CD4-positive, alpha-beta T cell treated with Interleukin-17A for 4 hours (primary cell): ENCODE results near the gene TMEM60.
A peak's percentile ranks its signal among the peaks of the same experiment; 100 is the strongest.
"Not testable (repeated sequence)": the region's sequence is repeated elsewhere in the genome, so short reads cannot be mapped to it uniquely, and the experiment has no call there.

ENCODE experiments used
- DNase-seq: peaks from one replicate; pipeline ENCODE4 v3.0.0-alpha.2; 2020; ENCODE audit warnings: mixed read lengths

TMEM60 gene, protein sequence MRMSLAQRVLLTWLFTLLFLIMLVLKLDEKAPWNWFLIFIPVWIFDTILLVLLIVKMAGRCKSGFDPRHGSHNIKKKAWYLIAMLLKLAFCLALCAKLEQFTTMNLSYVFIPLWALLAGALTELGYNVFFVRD

DNA sequence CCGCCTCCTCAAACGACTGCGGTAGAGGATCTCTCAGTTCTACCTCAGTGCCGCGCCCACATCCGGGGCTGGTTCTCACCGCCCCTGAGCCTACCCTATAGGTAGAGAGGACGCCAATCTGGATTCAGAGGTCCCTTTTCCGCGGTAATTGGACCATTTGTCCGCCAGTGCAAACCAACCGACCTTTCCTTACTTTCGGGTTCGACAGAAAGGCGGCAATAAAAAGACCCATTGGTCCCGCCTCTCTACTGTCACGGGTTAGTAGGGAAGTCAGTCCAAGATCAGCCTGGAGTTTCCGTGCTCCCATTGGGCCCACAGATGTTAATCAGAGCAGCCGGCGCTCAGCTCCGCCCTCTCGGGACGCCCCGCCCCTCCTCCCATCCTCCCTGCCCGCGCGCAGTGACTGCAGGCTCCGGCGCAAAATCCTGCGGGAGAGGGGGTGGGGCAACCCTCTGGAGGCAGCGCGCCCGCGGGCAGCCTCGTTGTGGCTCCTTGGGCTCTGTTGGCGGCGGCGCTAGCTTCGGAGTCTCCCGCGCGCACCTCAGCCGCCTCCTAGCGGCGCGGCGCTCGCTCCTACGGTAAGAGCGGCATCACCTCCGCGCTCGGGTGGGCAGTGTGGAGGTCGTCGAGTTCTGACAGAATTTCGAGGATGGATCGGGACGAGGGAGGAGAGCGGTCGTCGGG lies at the start of gene TMEM60, which contains the start of gene PHTF2:
Gene TMEM60, minus strand, starts transcription at position 41 of the 684 bp plus-strand sequence. CDS start 4,061 bp downstream, outside the sequence.
Gene PHTF2, plus strand, starts transcription at position 380 of the 684 bp plus-strand sequence.
- DNase-seq, result peak; percentile 94

DNA sequence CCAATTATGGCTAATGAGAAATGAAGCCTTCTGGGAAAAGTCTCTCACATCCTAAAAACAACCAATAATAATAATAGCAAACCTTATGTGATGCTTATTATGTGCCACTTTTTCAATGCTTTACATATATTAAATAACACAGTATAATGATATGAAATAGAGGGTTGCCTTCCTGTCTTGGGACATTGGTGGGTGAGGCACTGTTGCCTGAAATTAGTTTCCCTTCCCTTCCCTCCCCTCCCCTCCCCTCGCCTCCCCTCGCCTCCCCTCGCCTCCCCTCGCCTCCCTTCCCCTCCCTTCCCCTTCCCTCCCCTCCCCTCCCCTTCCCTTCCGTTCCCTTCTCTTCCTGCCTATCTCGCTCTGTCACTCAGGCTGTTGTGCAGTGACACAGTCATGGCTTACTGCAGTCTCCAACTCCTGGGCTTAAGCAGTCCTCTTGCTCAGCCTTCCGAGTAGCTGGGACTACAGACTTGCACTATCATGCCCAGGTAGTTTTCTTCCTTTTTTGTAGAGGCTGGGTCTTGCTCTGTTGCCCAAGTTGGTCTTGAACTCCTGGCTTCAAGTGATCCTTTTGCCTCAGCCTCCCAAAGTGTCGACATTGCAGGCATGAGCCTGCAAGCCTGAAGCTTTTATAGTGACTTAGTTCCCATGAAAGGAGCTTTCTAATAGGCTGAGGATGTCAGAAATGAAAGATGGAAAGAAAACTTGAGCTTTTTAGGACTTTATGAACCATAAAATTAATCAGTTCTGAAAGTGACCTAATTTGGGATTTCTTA lies 48.3 kb upstream of the TMEM60 start:
- DNase-seq, result no peak

DNA sequence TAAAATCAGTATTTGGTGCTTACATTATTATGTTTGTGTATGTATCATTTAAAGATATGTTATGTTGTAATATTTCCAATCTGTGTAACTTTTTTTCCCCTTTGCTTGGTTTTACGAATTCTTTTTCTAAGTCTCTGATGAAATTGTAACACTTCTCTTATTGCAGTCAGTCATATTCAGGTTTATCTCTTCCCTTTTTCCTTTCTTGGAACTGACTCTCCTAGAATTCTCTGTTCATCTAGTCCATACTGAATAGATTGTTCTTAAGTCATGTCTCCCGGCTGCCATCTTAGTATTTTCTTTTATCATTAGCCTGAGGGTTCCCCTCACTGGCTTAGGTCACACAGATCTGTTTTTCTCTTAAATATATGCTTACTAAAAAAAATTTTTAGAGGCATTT lies 45.0 kb upstream of the TMEM60 start:
- no peak for DNase-seq

DNA sequence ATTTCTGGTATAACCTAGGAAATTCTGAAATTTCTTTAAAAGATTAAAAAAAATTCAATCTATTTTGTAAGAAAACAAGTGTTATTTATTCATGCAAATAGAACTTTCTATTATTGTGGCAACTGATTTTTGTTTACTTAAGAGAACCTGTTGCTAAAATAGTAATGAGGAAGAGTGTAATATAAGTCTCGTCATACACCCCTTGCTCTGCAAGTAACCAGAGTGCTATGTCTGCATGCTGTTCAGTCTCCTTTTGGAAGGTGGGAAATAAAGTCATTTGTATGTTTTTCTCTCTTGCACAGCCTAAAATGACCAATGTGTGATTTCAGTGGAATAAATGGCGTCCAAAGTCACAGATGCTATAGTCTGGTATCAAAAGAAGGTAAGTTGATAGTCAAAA lies 41.7 kb upstream of the TMEM60 start:
- no peak for DNase-seq

DNA sequence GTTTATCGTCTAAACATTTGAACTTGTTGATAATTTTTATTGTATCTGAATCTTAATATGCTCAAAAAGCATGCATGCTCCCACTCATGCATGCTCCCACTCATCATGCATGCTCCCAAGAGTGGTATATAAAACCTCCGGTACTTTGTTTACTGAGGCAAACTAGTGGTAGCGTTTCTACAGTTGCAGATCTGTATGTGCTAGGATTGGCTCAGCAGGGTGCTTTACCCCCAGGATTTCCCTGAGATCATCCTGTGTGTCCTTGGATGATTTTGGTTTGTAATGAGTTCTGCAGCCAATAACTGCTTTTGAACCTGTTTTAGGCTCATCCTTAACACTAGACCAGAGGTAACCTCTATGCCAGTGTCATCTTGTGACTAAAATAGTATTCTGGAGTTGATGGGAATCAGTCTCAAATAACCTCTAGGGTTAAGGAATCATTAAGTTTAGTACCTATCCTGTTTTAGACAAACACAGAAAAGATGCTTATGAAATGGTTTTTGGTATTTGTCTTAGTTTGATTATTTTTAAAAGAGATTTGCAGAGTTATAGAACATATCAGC lies 40.8 kb upstream of the TMEM60 start:
- no peak for DNase-seq

DNA sequence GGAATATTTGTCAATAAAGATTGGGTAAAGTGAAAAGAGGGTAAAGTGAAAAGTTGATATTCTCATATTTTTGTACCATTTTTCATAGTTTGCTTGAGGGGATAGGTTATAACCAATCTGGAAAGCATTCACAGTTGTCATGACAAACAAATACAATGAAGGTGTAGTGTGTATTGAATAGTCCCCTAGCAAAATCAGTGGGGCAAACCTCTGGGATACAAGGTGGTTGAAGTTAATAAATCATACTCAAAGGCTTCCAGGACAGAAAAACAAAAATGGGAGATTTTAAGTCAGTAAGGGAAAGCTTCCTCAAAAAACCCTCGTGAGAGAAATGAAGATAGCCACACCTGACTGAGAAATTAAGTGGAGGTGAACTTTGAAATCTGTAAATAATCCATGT lies 39.7 kb upstream of the TMEM60 start:
- no peak for DNase-seq

DNA sequence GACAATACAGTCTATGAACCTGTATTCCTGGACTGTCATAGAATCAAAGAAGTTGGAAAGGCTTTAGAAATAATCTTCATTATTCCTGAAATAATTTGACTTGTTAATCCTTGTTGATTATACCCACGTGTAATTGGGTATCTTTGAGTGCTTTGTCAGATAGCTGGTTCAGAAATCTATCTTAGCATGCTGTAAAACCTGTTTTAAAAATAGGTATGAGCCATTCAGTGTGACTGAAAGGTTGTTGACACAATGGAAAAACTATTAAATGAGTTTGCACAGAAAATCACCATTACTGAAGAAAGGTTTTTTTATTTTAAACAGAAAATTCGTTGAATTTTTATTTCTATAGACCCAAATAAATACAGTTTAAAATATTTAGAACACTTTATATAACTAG lies 39.0 kb upstream of the TMEM60 start:
- no peak for DNase-seq

DNA sequence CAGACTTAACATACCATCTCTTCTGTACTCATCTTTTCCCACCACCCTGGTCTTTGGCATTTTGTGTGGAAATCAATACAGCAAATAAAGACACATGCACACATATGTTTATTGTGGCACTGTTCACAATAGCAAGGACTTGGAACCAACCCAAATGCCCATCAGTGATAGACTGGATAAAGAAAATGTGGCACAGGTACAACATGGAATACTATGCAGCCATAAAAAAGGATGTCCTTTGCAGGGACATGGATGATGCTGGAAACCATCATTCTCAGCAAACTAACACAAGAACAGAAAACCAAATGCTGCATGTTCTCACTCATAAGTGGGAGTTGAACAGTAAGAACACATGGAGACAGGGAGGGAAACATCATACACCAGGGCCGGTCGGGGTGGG lies 38.2 kb upstream of the TMEM60 start:
- not testable (repeated sequence) for DNase-seq

DNA sequence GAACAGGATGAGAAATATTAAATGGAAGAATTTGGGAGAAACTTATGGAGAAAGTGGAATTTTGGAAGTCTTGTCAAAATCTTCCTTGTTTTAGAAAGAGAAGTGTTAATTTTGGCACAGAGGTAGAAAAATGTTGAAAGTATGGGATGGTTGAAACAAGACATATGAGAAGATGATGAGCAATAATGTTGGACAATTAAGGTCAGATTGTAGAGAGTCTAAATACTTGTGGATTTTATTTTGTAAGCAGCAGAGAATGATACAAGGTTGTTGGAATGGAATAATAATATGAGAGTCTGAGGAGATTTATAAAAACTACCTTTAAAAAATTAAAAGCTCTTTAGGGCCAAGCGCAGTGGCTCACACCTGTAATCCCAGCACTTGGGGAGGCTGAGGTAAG lies 34.9 kb upstream of the TMEM60 start:
- DNase-seq, result no peak

DNA sequence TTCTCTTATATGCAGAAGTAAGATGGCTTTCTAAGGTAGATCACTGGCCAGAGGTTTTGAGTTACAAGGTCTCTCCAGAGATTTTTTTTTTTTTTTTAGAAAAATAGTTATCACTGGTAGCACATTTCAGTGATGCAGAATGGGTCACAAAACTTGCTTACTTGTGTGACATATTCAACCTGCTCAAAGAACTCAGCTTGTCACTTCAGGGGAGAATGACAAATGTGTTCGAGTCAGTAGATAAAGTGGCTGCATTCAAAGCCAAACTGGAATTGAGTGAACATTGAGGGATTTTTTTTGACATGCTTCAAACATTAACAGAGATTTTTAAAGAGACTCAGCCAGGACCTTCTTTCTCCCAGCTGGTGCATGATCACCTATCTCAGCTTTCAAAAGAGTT lies 33.7 kb upstream of the TMEM60 start:
- no peak for DNase-seq

DNA sequence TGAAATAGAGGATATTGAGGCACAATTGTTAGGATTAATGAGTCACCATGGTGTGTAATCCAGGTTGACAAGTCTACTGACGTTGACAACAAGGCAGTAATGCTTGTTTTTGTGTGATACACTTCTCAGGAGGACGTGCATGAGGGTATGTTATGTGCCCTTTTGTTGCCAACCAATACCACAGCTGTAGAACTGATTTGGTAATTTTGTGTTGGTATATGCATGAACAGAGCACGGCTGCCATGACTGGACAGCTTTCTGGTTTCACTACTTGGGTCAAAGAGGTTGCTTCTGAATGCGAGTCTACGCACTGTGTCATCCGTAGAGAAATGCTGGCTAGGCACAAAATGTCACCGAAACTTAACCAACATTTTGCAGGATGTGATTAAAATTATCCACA lies 33.2 kb upstream of the TMEM60 start:
- peak; percentile 24 for DNase-seq

DNA sequence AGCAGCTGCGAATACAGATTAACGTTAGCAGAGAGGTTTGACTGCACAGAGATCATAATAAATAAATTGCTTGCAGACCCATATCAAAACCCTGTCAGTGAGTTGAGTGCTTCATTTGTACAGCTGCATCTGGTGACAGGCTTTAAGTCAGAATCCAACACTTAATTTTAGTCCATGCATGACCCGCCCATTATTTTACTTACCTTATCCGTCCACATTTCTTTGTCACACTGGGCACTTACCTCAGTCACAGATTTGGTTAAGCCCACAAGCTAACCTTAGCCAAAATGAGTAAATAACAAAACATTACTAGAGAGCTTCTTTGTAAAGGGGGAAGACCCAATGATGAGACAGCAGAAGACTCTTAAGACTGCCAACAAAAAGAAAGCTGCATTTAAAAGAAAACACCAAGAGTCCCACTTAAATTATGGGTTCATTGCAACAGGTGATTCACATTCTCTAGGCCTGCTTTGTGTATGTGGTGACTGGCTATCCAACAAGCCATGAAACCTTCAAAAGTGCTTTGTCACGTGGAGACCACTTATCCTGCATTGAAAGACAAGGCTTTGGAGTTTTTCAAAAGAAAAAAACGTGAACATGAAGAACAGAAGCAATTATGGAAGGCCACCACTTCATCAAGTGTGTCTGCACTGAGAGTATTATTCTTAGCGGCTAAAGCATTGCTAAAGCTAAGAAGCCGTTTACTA lies 32.6 kb upstream of the TMEM60 start:
- DNase-seq, result no peak

DNA sequence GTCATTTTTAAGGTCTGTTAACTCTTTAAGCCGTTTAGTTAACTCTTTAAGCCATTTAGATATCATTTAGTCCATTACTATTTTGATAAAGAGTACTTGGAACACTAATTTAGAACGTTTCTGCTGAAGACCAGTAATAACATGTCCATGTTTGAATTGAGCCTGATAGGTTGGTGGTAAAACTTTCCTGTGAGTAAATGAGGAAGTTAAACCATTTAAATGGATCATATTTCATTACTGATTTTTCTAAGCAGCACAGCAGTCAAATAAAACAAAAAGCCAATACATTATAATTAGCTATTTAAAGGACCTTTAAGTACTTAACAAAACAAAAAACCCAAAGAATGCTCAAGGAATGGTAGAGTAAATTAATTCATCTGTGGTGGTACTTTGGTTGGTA lies 29.8 kb upstream of the TMEM60 start:
- DNase-seq, result no peak

DNA sequence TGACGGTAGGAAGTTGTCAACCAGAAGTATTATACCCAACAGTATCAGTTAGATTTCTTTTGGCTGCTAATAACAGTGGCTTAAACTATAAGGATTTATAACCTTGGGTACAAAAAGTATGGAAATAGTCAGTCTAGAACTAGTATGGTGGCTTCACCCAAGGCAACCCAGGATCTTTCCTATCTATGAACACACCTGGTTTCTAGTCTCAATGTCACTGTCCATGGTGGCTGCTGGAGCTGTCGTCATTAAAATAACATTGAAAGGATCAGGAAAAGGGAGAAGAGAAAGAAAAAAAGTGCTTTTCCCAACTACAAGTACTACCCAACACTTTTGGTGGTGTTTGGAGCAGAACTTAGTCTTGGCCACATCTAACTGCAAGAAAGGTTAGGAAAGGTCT lies 28.1 kb upstream of the TMEM60 start:
- DNase-seq, result no peak

DNA sequence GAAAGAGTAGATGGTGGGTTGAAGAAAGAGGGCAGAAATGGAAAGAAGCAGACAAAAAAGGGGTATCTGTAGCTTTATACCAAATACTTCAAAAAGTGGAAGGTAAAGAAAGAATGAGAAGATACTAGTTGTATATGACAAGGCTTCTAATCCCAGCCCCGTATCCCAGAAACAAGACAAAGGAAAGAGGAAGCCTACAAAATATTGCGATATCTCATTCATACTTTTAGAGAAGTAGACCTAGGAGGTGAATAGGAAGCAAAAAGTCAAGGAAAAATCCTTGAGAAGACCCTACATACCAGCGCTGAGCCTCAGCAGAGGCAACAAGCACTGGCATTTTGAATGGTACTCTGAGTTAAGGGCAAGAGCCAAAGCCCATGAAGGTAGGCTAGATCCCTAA lies 26.9 kb upstream of the TMEM60 start:
- no peak for DNase-seq

DNA sequence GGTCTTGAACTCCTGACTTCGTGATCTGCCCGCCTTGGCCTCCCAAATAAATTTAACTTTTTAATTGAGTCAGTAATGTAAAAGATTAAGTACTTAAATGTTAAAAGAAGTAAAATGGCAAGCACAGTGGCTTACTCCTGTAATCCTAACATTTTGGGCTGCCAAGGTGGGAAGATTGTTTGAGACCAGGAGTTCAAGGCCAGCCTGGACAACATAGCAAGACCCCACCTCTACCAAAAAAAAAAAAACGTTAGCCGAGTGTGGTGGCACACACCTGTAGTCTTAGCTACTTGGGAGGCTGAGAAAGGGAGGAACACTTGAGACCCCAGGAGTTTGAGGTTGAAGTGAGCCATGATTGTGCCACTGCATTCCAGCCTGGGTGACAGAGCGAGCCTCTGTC lies 26.4 kb upstream of the TMEM60 start:
- DNase-seq, result no peak

DNA sequence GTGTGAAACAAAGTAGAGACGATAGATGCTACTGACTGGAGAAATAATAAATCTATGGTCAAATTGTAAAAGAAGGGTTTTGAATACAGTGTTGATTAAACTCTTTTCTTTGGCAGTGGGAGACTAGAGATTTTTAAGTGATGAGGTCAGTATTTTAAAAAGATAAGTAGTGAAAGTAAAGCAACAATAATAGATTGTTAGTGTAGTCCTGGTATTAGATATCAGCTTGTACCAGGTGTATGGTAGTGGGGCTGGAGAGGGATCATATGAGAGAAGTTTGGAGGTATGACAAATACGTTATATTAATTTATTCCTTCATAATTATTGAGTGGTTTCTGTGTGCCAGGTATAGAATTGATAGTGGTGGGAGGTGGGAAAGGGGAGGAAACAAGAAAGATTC lies 25.6 kb upstream of the TMEM60 start:
- DNase-seq, result no peak

DNA sequence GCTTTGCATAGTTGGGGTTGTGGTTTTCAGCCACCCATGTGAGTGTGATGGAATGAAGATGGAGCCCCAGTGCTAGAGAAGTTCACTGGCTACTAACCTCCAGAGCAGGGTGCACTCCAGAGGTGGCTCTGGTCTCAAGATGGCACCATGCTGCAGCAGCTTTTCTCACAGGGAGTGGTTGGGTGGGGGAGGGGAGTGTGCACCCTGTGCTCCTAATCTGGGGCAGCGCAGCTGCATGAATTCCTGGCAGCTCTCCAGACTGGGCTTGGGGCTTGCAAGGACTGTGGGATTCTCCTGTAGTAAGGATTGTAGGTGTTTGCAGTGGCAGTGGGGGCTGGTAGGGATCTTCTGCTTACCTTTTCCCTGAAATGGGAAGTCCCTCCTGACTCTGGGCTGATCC lies 24.0 kb upstream of the TMEM60 start:
- no peak for DNase-seq

DNA sequence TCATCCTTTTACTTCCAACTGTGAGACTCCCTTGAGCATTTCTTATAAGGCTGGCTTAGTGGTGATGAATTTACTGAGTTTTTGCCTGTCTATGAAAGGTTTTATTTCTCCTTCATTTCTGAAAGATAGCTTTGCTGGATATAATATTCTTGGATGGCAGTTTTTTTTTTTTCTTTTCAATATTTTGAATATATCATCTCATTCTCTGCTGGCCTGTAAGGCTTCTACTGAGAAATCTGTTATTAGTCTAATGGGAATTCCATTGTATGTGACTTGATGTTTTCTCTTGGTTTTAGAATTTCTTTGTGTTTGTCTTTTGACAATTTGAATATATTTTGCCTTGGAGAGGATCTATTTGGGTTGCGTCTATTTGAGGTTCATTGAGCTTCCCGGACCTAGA lies 22.7 kb upstream of the TMEM60 start:
- no peak for DNase-seq

DNA sequence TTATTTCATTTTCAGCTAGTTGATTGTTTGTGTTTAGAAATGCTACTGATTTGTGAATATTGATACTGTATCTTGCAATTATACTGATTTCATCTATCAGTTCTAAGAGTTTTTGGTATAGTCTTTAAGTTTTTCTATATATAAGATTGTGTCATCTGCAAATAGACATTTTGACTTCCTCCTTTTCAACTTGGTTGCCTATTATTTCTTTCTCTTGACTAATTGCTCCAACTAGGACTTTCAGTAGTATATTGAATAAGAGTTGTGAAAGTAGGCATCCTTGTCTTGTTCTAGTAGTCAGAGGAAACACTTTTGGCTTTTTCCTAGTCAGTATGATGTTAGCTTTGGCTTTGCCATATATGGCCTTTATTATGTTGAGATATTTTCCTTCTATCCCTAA lies 20.8 kb upstream of the TMEM60 start:
- DNase-seq, result no peak

DNA sequence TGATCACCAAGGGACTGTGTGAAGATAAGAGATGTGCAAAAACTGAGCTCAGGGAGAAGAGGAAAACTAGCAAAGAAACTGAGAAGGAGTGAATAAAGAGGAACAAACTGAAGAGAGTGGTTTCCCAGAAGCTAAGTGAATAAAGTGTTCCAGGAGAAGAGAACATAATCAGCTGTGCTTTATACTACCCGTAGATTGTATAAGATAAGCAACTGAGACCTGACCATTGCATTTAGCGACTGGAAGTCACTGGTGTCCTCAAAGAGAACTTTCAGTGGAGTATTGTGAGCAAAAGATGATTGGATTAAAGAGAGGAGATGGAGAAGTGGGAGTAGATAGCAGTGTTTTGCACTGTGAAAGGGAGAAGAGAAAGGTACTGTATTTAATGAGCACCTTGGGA lies 14.9 kb upstream of the TMEM60 start:
- DNase-seq, result no peak

DNA sequence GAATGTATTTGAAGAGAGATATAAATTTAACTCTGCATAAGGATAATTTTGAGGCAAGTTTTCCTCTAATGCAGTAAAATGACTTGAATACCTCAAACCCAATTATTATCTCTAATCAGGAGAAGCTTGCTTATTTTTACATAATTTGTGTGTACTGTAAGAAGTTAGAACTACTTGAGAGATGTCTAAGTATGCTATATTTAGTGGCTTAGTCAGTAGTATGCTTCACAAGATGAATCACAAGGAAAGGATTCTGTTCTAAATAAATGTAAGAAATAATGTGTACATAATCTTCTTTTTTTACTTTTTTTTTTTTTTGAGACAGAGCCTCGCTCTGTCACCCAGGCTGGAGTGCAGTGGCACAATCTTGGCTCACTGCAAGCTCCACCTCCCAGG lies 14.1 kb upstream of the TMEM60 start:
- no peak for DNase-seq
